DMS153 treated with DMSO at 0.1 percent for 48 hours (cell line): Measurements from ENCODE around the gene RTEL1.
"Not testable (repeated sequence)": the region's sequence is repeated elsewhere in the genome, so short reads cannot be mapped to it uniquely, and the experiment has no call there.

Experiments used
- DNase-seq: peaks from one replicate; lab custom pipeline; 2025; ENCODE audit not compliant: unreplicated experiment; lab: John Stamatoyannopoulos, UW

The RTEL1 gene

GRCh38 chr20:63712191-63712590 is 54.1 kb downstream of the RTEL1 start:
- no peak for DNase-seq

- no peak for DNase-seq
Measured at GRCh38 chr20:63714858-63715257, 56.7 kb downstream of the RTEL1 start.

GRCh38 chr20:63718996-63719395 is 60.9 kb downstream of the RTEL1 start:
- DNase-seq = no peak

- DNase-seq = not testable (repeated sequence)
Measured at GRCh38 chr20:63722967-63723622, 65.0 kb downstream of the RTEL1 start.

- not testable (repeated sequence) for DNase-seq
Measured at GRCh38 chr20:63730189-63730733, 72.1 kb downstream of the RTEL1 start.

- DNase-seq = no peak
Measured at GRCh38 chr20:63731410-63731809, 73.3 kb downstream of the RTEL1 start.

GRCh38 chr20:63732118-63733095 is 74.3 kb downstream of the RTEL1 start:
- DNase-seq = no peak

- no peak for DNase-seq
Measured at GRCh38 chr20:63733117-63733516, 75.0 kb downstream of the RTEL1 start.

- DNase-seq = no peak
Measured at GRCh38 chr20:63733579-63734081, 75.5 kb downstream of the RTEL1 start.

GRCh38 chr20:63734111-63734945 is 76.2 kb downstream of the RTEL1 start:
- no peak for DNase-seq

GRCh38 chr20:63734946-63735858 is 77.1 kb downstream of the RTEL1 start:
- no peak for DNase-seq

GRCh38 chr20:63735859-63736718 is 78.0 kb downstream of the RTEL1 start, which contains the start of gene LIME1:
LIME1 (plus strand) TSS chr20:63736664; CDS start chr20:63737550, 886 bp downstream.
- no peak for DNase-seq

GRCh38 chr20:63736893-63737694 is 79.0 kb downstream of the RTEL1 start:
- DNase-seq = no peak

GRCh38 chr20:63737695-63737944 is 79.5 kb downstream of the RTEL1 start:
- DNase-seq = no peak

GRCh38 chr20:63737945-63738686 is 80.0 kb downstream of the RTEL1 start:
- no peak for DNase-seq

- no peak for DNase-seq
Measured at GRCh38 chr20:63738687-63739129, 80.6 kb downstream of the RTEL1 start.
